Nephron (organoid): ENCODE data around the gene AFMID.

ENCODE experiments used
- H3K27ac Mint-ChIP-seq, 3 experiments: 2 replicates each; pipeline ENCODE4 v1.8.0; 2020; ENCODE audit warnings: mixed read lengths in 3 of 3, mild to moderate bottlenecking in 2 of 3, moderate library complexity in 1 of 3
- H3K27me3 Mint-ChIP-seq: 2 replicates; pipeline ENCODE4 v1.8.0; 2021; ENCODE audit warnings: low read depth, mild to moderate bottlenecking, moderate library complexity, mixed read lengths
- H3K36me3 Mint-ChIP-seq: 2 replicates; pipeline ENCODE4 v1.8.0; 2020; ENCODE audit warnings: low read depth, mixed read lengths
- H3K4me1 Mint-ChIP-seq: 2 replicates; pipeline ENCODE4 v1.8.0; 2020; ENCODE audit warnings: mixed read lengths
- H3K4me3 Mint-ChIP-seq, 3 experiments: 2 replicates each; pipeline ENCODE4 v1.8.0; 2020; ENCODE audit warnings: mild to moderate bottlenecking in 3 of 3, mixed read lengths in 3 of 3, moderate library complexity in 2 of 3
- H3K9me3 Mint-ChIP-seq: 2 replicates; pipeline ENCODE4 v1.8.0; 2020; ENCODE audit warnings: mixed read lengths
- CTCF ChIP-seq, 3 experiments: fragments of 200-600 bp; sonication (generic); IDR thresholded peaks; one replicate each; pipeline ENCODE4 v1.5.0; 2021; ENCODE audit warnings: antibody characterized with exemption in 3 of 3; ENCODE audit not compliant: unreplicated experiment in 3 of 3

The AFMID gene

GRCh38 chr17:78236362-78237127 is 49.4 kb downstream of the AFMID start:
- no peak for TF ChIP-seq CTCF (IDR thresholded peaks at IDR 0.05; ENCODE audit: unreplicated experiment in 3 of 3)
- Mint-ChIP-seq H3K27ac (no peak overlapping the region), H3K9me3 (no peaks in the 10 kb centered on the region), H3K4me1 (peaks cover 27% of the 10 kb centered on the region), H3K4me3 (no peak overlapping the region), H3K27me3 (peaks cover 35% of the 10 kb centered on the region), H3K36me3 (no peaks in the 10 kb centered on the region)

GRCh38 chr17:78237401-78238012 is 50.3 kb downstream of the AFMID start:
- Mint-ChIP-seq H3K36me3 (no peaks in the 10 kb centered on the region), H3K9me3 (no peaks in the 10 kb centered on the region), H3K4me1 (peaks cover 30% of the 10 kb centered on the region), H3K27me3 (peaks cover 28% of the 10 kb centered on the region), H3K27ac (no peak overlapping the region), H3K4me3 (no peak overlapping the region)
- TF ChIP-seq CTCF (IDR thresholded peaks at IDR 0.05; ENCODE audit: unreplicated experiment in 3 of 3): no peak

GRCh38 chr17:78238823-78239488 is 51.8 kb downstream of the AFMID start:
- H3K4me3 Mint-ChIP-seq: no peak overlapping the region
- no peaks in the 10 kb centered on the region for H3K36me3 Mint-ChIP-seq
- peaks cover 13% of the 10 kb centered on the region for H3K27me3 Mint-ChIP-seq
- no peak overlapping the region for H3K27ac Mint-ChIP-seq
- no peak for TF ChIP-seq CTCF (IDR thresholded peaks at IDR 0.05; ENCODE audit: unreplicated experiment in 3 of 3)
- H3K4me1 Mint-ChIP-seq: peaks cover 25% of the 10 kb centered on the region
- H3K9me3 Mint-ChIP-seq: no peaks in the 10 kb centered on the region

GRCh38 chr17:78239489-78239931 is 52.3 kb downstream of the AFMID start:
- Mint-ChIP-seq H3K9me3 (peaks cover 2% of the 10 kb centered on the region), H3K4me1 (peaks cover 25% of the 10 kb centered on the region), H3K27me3 (peaks cover 9% of the 10 kb centered on the region), H3K27ac (no peak overlapping the region), H3K36me3 (no peaks in the 10 kb centered on the region), H3K4me3 (no peak overlapping the region)
- no peak for TF ChIP-seq CTCF (IDR thresholded peaks at IDR 0.05; ENCODE audit: unreplicated experiment in 3 of 3)

GRCh38 chr17:78240012-78240655 is 53.0 kb downstream of the AFMID start:
- H3K36me3 Mint-ChIP-seq: no peaks in the 10 kb centered on the region
- H3K4me3 Mint-ChIP-seq: no peak overlapping the region
- no peak overlapping the region for H3K27ac Mint-ChIP-seq
- peaks cover 2% of the 10 kb centered on the region for H3K27me3 Mint-ChIP-seq
- no peak for TF ChIP-seq CTCF (IDR thresholded peaks at IDR 0.05; ENCODE audit: unreplicated experiment in 3 of 3)
- peaks cover 20% of the 10 kb centered on the region for H3K4me1 Mint-ChIP-seq
- H3K9me3 Mint-ChIP-seq: peaks cover 2% of the 10 kb centered on the region
